NB4 (cell line): ENCODE results near the gene C1QTNF12.

Experiments
- CTCF ChIP-seq: IDR thresholded peaks from one replicate; pipeline ENCODE4 v1.5.1; 2012; ENCODE audit warnings: low read depth, low read length
- TF ChIP-seq, protein P1 (sequence below): IDR thresholded peaks from 2 replicates; pipeline ENCODE4 v1.6.1; 2011; ENCODE audit warnings: low read depth, low read length

- TF ChIP-seq CTCF, result no peak
- TF ChIP-seq, protein P1, sequence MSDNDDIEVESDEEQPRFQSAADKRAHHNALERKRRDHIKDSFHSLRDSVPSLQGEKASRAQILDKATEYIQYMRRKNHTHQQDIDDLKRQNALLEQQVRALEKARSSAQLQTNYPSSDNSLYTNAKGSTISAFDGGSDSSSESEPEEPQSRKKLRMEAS, result no peak
Observed at GRCh38 chr1:1272341-1273208, 26.1 kb upstream of the C1QTNF12 start.
